M059J (cell line): ENCODE data around the gene PCDH9. TPM values are rescaled to one million over a fixed set of nuclear protein-coding genes. Genes with fewer than 3 reads are reported as not detected.

Experiments
- DNase-seq: peaks from one replicate; pipeline ENCODE4 v3.0.0-alpha.2; 2012; ENCODE audit warnings: low read depth
- total RNA-seq: library from RNA; depleted of rRNA; stranded (reverse); fragments of >200 nt; shearing (Covaris generic); gene quantifications from 2 replicates; pipeline ENCODE4 v1.2.3, GENCODE V29; 2014

The PCDH9 gene
- total RNA-seq, 1 experiment from 2014 or later = 0.05 TPM

- DNase-seq = no peak
Measured at GRCh38 chr13:66461021-66461420, 769.1 kb downstream of the PCDH9 start.

DNA sequence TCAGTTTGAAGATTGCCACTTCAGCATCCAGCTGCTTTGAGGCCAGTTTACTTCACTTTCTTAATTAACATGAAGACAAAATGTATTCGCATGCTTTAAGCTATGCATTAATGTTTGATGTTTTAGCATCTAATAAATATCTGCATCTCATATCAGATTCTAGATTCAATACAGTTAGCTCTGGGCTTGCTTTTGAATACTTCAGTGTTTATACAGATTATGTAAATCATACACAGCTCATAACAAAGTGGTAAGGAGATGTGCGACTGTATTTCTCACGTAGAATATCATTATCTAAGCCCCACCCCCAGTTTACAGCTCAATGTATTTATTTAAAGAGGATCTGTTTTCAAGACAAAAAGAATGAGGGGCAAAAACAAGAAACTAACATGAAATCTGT is 770.5 kb downstream of the PCDH9 start:
- DNase-seq = no peak

GRCh38 chr13:66459143-66459542 is 771.0 kb downstream of the PCDH9 start:
- DNase-seq = no peak

- DNase-seq = no peak
Measured at GRCh38 chr13:66446413-66446812, 783.7 kb downstream of the PCDH9 start.

- no peak for DNase-seq
Measured at GRCh38 chr13:66443926-66444325, 786.2 kb downstream of the PCDH9 start.

DNA sequence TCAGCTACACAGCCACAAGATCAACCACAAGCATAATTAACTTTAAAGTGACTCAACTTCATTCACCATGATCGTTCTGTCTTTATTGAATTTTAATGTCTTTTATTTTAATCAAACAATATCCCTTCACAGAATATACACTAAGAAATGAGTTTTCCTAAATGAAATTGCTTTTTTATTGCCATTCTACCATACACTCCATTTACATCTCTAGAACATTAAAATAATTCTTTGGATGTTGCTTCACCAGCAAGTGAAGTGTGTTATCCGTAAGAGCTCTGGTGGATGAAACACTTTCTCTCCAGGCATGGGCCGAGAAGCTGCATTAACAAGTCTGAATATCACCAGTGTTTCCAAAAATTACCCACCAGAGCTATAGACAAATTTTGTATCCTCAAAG is 789.2 kb downstream of the PCDH9 start:
- no peak for DNase-seq

DNA sequence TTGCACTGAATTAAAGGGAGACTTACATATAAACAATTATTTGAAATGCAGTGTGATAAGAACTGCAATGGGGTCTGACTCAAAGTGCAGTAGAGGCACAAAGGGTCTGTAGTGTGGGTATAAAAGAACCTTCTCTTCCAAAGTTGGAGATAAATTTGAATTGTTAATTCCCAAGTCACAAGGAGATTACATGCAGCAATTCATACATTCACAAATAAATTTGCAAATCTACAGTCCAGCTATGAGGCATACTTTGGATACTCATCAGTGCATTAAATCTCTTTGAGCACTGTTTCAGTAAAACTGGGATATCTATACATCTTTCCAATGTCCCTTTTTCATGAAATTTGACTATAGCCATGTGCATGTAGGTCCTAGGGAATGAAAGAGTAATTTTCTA is 799.4 kb downstream of the PCDH9 start:
- no peak for DNase-seq

- no peak for DNase-seq
Measured at GRCh38 chr13:66430269-66430668, 799.9 kb downstream of the PCDH9 start.

GRCh38 chr13:66429156-66429555 is 801.0 kb downstream of the PCDH9 start:
- no peak for DNase-seq

- DNase-seq = no peak
Measured at GRCh38 chr13:66427458-66427861, 802.7 kb downstream of the PCDH9 start.

DNA sequence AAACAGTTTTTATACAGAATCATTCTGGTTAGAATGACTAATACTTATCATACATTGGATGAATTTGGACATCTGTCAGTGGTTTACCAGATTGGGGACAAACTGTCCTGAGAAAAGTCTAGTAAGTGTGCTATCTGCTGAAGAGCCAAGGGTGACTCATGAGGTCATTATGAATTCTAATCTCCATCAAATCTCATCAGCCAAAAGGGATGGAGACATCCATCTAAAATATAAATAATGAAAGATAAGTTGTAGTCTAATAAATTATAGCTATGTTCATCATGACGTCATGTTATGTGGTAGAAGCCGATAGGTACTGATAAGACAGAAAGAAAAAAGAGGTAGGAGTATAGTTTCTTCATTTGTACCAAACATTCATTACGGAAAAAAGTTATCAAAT is 804.4 kb downstream of the PCDH9 start:
- DNase-seq = no peak

DNA sequence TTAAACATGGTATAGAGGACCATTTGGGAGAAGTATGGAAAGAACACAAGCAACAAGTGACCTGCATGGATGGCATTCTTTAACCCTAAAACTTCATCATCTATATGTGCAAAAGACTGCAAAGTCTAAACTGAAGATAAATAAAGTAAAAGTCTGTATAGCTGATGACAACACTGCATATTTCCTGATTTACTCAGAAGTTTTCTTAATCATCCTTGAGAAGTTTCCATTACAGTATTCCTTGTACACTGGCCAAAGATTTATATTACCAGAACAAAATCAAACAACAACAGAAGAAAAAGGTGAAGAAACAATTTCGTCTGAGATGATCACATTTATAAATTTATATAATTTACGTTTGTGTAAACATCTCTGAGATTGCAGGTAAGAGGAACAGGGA is 805.7 kb downstream of the PCDH9 start:
- DNase-seq = no peak

DNA sequence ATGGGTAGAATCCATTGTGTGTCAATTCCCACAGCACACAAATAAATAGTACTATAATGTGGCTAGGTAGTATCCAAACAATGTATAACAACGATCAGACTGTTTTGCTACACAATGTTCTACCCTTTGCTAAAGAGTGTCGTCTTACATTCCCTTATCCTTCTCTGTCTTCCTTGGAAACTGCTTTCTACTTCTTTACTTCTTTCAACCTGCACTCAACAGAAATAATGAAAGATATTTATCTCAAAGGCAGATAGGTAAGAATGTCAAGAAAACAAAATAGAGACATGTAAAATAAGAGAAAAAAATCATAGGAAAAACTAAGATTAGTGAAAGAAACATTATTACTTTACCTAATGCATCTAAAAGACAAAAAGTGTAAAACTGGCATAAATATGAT is 814.7 kb downstream of the PCDH9 start:
- DNase-seq = no peak

GRCh38 chr13:66414066-66414800 is 815.9 kb downstream of the PCDH9 start:
- DNase-seq = no peak

DNA sequence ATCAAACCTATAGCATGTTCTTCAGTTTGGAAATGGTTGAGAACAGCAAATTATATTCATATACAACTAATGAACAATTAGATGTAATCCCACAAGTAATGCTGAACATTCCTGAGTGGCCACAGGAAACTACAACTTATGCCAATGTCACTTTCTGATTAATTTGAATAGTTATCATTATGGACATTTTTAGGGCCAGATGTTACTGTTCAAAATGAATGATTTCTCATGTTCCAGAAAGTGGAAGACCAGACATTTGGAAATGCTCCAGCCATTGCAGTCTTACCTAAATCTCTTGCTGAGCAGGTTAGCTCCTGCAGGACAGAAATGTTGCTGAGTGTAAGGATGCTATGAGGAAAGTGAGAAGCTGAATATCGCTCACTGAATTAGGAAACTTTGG is 819.8 kb downstream of the PCDH9 start:
- no peak for DNase-seq

DNA sequence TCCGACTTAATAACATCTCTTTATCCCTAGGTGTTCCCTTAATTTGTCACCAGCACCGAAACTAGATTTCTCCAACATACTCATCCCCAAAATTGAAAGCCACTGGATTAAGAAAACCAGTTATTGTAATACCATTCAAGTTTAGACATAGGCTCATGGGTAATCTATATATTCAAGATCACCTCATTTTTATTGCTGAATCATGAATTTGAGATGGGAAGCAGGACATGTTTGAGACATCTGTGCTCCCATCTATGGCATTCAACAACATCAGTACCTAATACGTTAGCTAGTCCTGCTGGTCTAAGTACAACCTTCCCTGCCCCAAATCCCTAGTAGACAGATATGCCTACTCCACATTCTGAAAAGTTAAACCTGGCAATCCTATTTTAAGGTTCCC is 820.6 kb downstream of the PCDH9 start:
- no peak for DNase-seq

- DNase-seq = no peak
Measured at GRCh38 chr13:66407128-66407527, 823.0 kb downstream of the PCDH9 start.

DNA sequence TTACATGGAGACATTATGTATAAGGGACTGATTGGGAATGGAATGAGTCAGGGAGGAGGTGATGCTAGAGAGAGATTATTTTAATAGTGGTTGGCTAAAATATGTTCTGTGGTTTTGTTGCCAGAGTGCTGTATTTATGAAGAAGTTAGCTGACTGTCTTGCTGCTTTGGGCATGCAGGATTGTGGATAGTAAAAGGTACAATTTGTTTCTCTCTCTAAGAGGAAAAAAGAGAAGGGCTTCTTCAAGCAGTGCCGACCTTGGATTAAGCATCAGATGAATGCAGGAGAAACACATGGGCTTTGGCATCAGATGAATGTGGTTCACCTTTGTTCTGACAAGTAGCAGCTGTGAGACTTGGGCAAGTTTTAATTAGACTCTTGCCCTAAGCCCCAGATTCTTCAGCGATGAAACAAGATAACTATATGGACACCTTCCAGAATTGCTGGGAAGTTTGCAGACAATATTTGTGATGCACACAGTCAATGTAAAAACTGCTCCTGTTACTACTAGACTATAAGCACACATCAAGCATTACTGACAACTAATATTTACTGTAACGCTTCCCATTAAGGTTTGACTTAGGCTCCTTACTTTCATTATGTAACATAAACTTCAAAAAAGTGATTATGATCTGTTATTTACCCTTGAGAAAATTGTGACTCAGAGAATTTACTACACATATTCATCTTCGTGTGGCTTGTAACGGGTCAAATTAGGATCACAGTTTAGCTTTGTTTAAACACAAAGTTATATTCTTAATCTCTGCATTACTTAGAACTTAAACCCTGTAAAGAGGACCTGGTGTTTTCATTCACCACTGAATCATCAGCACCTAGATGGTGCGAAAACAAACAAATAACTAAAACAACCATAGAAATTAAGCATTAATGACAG is 824.0 kb downstream of the PCDH9 start:
- peak; percentile 0 for DNase-seq

- DNase-seq = no peak
Measured at GRCh38 chr13:66402546-66402945, 827.6 kb downstream of the PCDH9 start.

DNA sequence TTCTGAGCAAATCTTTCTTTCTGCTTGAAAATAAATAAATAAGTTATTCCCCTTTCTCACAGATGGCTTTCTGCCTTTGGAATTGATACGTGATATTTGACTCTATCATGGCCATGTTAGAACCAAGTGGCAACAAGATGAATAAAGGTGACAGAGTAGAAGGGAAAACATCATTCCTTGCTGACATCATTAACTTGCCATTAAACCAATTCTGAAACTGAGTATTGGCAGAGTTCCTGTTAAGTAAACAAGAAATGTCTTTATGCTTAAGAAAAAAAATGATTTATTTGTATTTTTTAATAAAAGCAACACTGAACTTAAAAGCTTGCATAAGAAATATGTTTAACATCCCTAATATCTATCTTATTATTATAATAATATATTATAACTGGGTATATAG is 828.1 kb downstream of the PCDH9 start:
- no peak for DNase-seq

DNA sequence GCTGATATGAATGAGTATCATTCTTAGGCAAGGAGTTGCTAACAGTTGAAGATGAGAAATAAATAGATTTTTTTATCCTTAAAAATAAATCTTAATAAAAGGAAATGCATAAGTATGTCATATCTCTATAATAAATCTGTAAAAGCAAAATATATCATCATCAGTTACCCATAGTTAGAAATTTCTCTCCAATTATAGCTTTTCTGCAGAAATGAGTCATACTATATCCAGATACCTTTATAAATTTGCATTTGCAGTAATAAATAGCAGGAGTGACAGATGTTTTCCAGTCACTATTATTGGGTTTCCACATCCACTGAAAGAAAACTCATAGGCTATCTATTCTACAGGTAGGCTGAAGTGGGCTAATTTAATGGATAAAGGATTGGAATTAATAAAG is 829.8 kb downstream of the PCDH9 start:
- DNase-seq = no peak

DNA sequence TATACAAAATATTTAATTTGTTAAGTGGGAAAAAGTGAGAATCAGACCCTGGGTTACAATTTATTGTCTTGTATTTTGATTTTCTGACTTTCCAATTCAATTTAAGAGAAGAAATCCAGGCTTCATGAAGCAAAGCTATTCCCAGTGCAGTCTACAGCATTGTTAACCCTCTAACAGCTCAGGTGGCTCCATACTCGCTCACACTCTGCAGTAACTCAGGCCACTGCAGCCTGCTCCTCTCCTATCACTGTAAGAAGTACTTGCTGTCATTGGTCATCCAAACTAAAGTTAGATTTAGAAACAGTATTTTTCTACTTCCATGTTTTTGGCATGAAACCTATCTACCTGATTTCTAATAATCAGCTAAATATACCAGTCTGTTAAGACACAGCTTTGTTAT is 830.3 kb downstream of the PCDH9 start:
- DNase-seq = no peak

DNA sequence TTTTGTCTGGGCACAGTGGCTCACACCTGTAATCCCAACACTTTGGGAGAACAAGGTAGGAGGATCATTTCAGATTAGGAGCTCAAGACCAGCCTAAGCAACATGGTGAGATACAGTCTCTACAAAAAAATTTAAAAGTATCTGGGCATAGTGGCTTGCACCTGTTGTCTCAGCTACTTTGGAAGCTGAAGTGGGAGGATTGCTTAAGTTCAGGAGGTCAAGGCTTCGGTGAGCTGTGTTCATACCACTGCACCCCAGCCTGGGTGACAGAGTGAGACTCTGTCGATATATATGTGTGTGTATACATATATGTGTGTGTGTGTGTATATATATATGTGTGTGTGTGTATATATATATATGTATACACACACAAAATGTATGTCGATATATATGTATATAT is 833.0 kb downstream of the PCDH9 start:
- no peak for DNase-seq
